Activated naive CD4-positive, alpha-beta T cell (primary cell): ENCODE measurements around the gene PPAN.

Source experiments
- DNase-seq, 4 experiments: peaks; one replicate each; lab custom pipeline; 2025; lab: John Stamatoyannopoulos, UW

The PPAN gene

GRCh38 chr19:10113964-10114650 is 7.9 kb downstream of the PPAN start:
- DNase-seq = no peak

GRCh38 chr19:10114651-10115391 is 8.7 kb downstream of the PPAN start:
- DNase-seq = no peak

GRCh38 chr19:10115392-10116084 is 9.4 kb downstream of the PPAN start:
- DNase-seq = no peak

GRCh38 chr19:10116085-10116865 is 10.1 kb downstream of the PPAN start:
- DNase-seq = no peak

GRCh38 chr19:10116866-10117616 is 10.9 kb downstream of the PPAN start:
- DNase-seq = no peak

GRCh38 chr19:10118960-10119359 is 12.8 kb downstream of the PPAN start:
- no peak for DNase-seq

GRCh38 chr19:10120538-10121189 is 14.5 kb downstream of the PPAN start:
- DNase-seq = no peak

- DNase-seq = no peak
These were observed 15.9 kb downstream of the PPAN start for GRCh38 chr19:10122045-10122444.

GRCh38 chr19:10124429-10124828 is 18.3 kb downstream of the PPAN start:
- DNase-seq = no peak

- DNase-seq = no peak
These were observed 20.1 kb downstream of the PPAN start for GRCh38 chr19:10126213-10126639.

- no peak for DNase-seq
These were observed 26.7 kb downstream of the PPAN start for GRCh38 chr19:10132905-10133304.

GRCh38 chr19:10133596-10133995 is 27.4 kb downstream of the PPAN start:
- no peak for DNase-seq

- no peak for DNase-seq
These were observed 27.9 kb downstream of the PPAN start for GRCh38 chr19:10134040-10134439.

GRCh38 chr19:10135551-10136334 is 29.6 kb downstream of the PPAN start:
- DNase-seq = no peak

- no peak for DNase-seq
These were observed 30.8 kb downstream of the PPAN start for GRCh38 chr19:10136936-10137335.

GRCh38 chr19:10137751-10138682 is 31.9 kb downstream of the PPAN start:
- DNase-seq = no peak

- DNase-seq = no peak
These were observed 33.0 kb downstream of the PPAN start for GRCh38 chr19:10138879-10139795.

GRCh38 chr19:10139952-10140351 is 33.8 kb downstream of the PPAN start:
- no peak for DNase-seq
